ENCODE results near the gene RBM24.

The RBM24 gene

DNA sequence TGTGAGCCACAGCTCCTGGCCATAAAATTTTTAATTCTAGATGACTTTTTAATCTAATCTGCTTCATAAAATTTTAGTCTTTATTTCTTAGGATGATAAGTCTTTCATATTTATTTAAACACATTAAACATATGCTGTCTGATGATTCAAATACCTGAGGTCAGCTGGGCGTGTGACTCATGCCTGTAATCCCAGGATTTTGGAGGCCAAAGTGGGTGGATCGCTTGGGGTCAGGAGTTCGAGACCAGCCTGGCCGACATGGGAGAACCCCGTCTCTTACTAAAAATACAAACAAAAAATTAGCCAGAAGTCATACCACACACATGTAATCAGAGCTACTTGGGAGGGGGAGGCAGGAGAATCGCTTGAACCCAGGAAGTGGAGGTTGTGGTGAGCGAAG, 53.1 kb downstream of the RBM24 start:
- Histone ChIP-seq H3K4me3 (replicated peaks; ENCODE audit: insufficient read depth, low read length) (no peak overlapping the region), H3K27ac (replicated peaks) (no peak overlapping the region), H3K27me3 (ENCODE audit: insufficient read depth, poor library complexity, severe bottlenecking) (no peaks in the 10 kb centered on the region)
- no peak for TF ChIP-seq SPI1 (IDR thresholded peaks at IDR 0.05; ENCODE audit: borderline replicate concordance, low read depth)
- TF ChIP-seq, protein P1, sequence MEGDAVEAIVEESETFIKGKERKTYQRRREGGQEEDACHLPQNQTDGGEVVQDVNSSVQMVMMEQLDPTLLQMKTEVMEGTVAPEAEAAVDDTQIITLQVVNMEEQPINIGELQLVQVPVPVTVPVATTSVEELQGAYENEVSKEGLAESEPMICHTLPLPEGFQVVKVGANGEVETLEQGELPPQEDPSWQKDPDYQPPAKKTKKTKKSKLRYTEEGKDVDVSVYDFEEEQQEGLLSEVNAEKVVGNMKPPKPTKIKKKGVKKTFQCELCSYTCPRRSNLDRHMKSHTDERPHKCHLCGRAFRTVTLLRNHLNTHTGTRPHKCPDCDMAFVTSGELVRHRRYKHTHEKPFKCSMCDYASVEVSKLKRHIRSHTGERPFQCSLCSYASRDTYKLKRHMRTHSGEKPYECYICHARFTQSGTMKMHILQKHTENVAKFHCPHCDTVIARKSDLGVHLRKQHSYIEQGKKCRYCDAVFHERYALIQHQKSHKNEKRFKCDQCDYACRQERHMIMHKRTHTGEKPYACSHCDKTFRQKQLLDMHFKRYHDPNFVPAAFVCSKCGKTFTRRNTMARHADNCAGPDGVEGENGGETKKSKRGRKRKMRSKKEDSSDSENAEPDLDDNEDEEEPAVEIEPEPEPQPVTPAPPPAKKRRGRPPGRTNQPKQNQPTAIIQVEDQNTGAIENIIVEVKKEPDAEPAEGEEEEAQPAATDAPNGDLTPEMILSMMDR (IDR thresholded peaks at IDR 0.05; ENCODE audit: insufficient read depth, low read length), result no peak
- TF ChIP-seq, protein P2, sequence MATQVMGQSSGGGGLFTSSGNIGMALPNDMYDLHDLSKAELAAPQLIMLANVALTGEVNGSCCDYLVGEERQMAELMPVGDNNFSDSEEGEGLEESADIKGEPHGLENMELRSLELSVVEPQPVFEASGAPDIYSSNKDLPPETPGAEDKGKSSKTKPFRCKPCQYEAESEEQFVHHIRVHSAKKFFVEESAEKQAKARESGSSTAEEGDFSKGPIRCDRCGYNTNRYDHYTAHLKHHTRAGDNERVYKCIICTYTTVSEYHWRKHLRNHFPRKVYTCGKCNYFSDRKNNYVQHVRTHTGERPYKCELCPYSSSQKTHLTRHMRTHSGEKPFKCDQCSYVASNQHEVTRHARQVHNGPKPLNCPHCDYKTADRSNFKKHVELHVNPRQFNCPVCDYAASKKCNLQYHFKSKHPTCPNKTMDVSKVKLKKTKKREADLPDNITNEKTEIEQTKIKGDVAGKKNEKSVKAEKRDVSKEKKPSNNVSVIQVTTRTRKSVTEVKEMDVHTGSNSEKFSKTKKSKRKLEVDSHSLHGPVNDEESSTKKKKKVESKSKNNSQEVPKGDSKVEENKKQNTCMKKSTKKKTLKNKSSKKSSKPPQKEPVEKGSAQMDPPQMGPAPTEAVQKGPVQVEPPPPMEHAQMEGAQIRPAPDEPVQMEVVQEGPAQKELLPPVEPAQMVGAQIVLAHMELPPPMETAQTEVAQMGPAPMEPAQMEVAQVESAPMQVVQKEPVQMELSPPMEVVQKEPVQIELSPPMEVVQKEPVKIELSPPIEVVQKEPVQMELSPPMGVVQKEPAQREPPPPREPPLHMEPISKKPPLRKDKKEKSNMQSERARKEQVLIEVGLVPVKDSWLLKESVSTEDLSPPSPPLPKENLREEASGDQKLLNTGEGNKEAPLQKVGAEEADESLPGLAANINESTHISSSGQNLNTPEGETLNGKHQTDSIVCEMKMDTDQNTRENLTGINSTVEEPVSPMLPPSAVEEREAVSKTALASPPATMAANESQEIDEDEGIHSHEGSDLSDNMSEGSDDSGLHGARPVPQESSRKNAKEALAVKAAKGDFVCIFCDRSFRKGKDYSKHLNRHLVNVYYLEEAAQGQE (IDR thresholded peaks at IDR 0.05; ENCODE audit: insufficient replicate concordance, low read depth), result no peak
- TF ChIP-seq GABPA (IDR thresholded peaks at IDR 0.05; ENCODE audit: low read depth), result no peak
- no peak for TF ChIP-seq POLR2AphosphoS5 (IDR thresholded peaks at IDR 0.05; ENCODE audit: low read depth)
- DNase-seq (ENCODE audit: low read depth in 1 of 2, low spot score in 1 of 2), result no peak

DNA sequence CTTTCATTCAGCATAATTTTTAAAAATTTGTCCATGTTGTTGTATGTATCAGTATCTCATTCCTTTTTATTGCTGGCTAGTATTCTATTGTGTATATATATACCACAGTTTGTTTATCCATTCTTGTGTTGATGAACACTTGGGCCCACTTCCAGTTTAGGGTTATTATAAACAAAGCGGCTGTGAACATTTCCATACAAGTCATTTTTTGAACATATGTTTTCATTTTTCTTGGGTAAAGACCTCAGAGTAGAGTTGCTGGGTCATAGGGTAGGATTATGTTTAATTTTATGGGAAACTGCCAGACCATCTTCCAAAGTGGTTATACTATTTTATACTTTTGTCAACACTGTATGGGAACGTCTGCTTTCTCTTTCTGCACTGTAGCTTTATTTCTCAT, 55.3 kb downstream of the RBM24 start:
- H3K4me3 ChIP-seq (replicated peaks; ENCODE audit: insufficient read depth, low read length), result no peak overlapping the region
- H3K27ac ChIP-seq (replicated peaks), result no peak overlapping the region
- no peak for DNase-seq (ENCODE audit: low read depth in 1 of 2, low spot score in 1 of 2)
- no peak for TF ChIP-seq POLR2AphosphoS5 (IDR thresholded peaks at IDR 0.05; ENCODE audit: low read depth)
- no peak for TF ChIP-seq GABPA (IDR thresholded peaks at IDR 0.05; ENCODE audit: low read depth)
- TF ChIP-seq, protein P1 (IDR thresholded peaks at IDR 0.05; ENCODE audit: insufficient read depth, low read length), result no peak
- TF ChIP-seq SPI1 (IDR thresholded peaks at IDR 0.05; ENCODE audit: borderline replicate concordance, low read depth), result no peak
- TF ChIP-seq, protein P2 (IDR thresholded peaks at IDR 0.05; ENCODE audit: insufficient replicate concordance, low read depth), result no peak
- no peaks in the 10 kb centered on the region for H3K27me3 ChIP-seq (ENCODE audit: insufficient read depth, poor library complexity, severe bottlenecking)

DNA sequence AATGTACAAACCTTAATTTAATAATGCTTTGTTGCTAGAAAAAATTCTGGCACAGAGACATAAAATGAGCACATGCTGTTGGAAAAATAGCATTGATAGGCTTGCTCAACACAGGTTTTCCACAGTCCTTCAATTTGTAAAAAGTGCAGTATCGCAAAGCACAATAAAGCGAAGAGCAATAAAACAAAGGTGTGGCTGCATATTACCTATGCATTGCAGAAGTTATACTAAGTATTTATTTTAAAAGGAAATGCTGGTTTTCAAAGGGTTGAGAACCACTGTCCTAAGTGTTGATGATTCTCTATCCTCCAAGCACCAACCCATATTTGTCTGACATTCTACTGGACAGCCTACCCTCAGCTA, 58.1 kb downstream of the RBM24 start:
- no peak overlapping the region for H3K4me3 ChIP-seq (replicated peaks; ENCODE audit: insufficient read depth, low read length)
- H3K27ac ChIP-seq (replicated peaks), result no peak overlapping the region
- no peak for DNase-seq (ENCODE audit: low read depth in 1 of 2, low spot score in 1 of 2)
- TF ChIP-seq, protein P2 (IDR thresholded peaks at IDR 0.05; ENCODE audit: insufficient replicate concordance, low read depth), result no peak
- TF ChIP-seq SPI1 (IDR thresholded peaks at IDR 0.05; ENCODE audit: borderline replicate concordance, low read depth) (no peak), GABPA (IDR thresholded peaks at IDR 0.05; ENCODE audit: low read depth) (no peak), POLR2AphosphoS5 (IDR thresholded peaks at IDR 0.05; ENCODE audit: low read depth) (no peak)
- TF ChIP-seq, protein P1 (IDR thresholded peaks at IDR 0.05; ENCODE audit: insufficient read depth, low read length), result no peak
- H3K27me3 ChIP-seq (ENCODE audit: insufficient read depth, poor library complexity, severe bottlenecking), result no peaks in the 10 kb centered on the region

Data from HL-60 (cell line).